Keratinocyte (primary cell): ENCODE measurements around the gene TGM5. TPM values are rescaled to one million over a fixed set of nuclear protein-coding genes. Genes with fewer than 3 reads are reported as not detected.

ENCODE experiments used
- DNase-seq: peaks from one replicate; pipeline ENCODE4 v3.0.0-alpha.2; 2011; ENCODE audit warnings: low read depth, missing footprints, low spot score
- FAIRE-seq: peaks from 2 replicates; lab custom pipeline; 2011; peaks lifted over from hg19 to GRCh38; lab: Jason Lieb, UNC
- H2AFZ ChIP-seq: 2 replicates; pipeline ENCODE4 v1.6.0; 2012; ENCODE audit warnings: low read length, control low read depth, inconsistent platforms; ENCODE audit not compliant: control insufficient read depth
- H3K27ac ChIP-seq: 2 replicates; pipeline ENCODE4 v1.5.1; 2011; ENCODE audit warnings: low read length; ENCODE audit not compliant: control insufficient read depth, insufficient read depth
- H3K27me3 ChIP-seq: 3 replicates; pipeline ENCODE4 v1.6.0; 2011; ENCODE audit warnings: low read length; ENCODE audit not compliant: control insufficient read depth, insufficient read depth; ENCODE audit errors: extremely low read depth
- H3K36me3 ChIP-seq, 2 experiments: 2 replicates in 1 of 2; 3 replicates in 1 of 2; pipeline ENCODE4 v1.5.1; 2011; ENCODE audit warnings: low read length in 2 of 2, mild to moderate bottlenecking in 1 of 2; ENCODE audit not compliant: control insufficient read depth in 2 of 2, insufficient read depth in 2 of 2; ENCODE audit errors: extremely low read depth in 1 of 2
- H3K4me1 ChIP-seq: 3 replicates; pipeline ENCODE4 v1.5.1; 2011; ENCODE audit warnings: low read length; ENCODE audit not compliant: control insufficient read depth, insufficient read depth; ENCODE audit errors: extremely low read depth
- H3K4me2 ChIP-seq: 3 replicates; pipeline ENCODE4 v1.6.0; 2011; ENCODE audit warnings: low read depth, low read length; ENCODE audit not compliant: control insufficient read depth, insufficient read depth; ENCODE audit errors: extremely low read depth
- H3K4me3 ChIP-seq, 3 experiments: fragments of 200-600 bp in 1 of 3; sonication (generic) in 1 of 3; 2 replicates in 2 of 3; 3 replicates in 1 of 3; pipeline ENCODE4 v1.5.1; 2011 to 2016; ENCODE audit warnings: low read length in 3 of 3, mild to moderate bottlenecking in 3 of 3, control low read depth in 2 of 3, inconsistent platforms in 1 of 3, low read depth in 1 of 3, mixed read lengths in 1 of 3, mixed run types in 1 of 3, moderate library complexity in 1 of 3; ENCODE audit not compliant: control insufficient read depth in 2 of 3, insufficient read depth in 2 of 3; ENCODE audit errors: extremely low read depth in 1 of 3
- H3K79me2 ChIP-seq: 2 replicates; pipeline ENCODE4 v1.6.0; 2012; ENCODE audit warnings: low read length; ENCODE audit not compliant: control insufficient read depth, insufficient read depth
- H3K9ac ChIP-seq: 3 replicates; pipeline ENCODE4 v1.6.0; 2011; ENCODE audit warnings: low read length; ENCODE audit not compliant: control insufficient read depth, insufficient read depth; ENCODE audit errors: extremely low read depth
- H3K9me1 ChIP-seq: 3 replicates; pipeline ENCODE4 v1.6.0; 2011; ENCODE audit warnings: low read length; ENCODE audit not compliant: control insufficient read depth, insufficient read depth; ENCODE audit errors: extremely low read depth
- H3K9me3 ChIP-seq: 2 replicates; pipeline ENCODE4 v1.5.1; 2012; ENCODE audit warnings: low read depth, low read length; ENCODE audit not compliant: control insufficient read depth
- H4K20me1 ChIP-seq: 3 replicates; pipeline ENCODE4 v1.6.0; 2011; ENCODE audit warnings: low read length; ENCODE audit not compliant: control insufficient read depth, insufficient read depth; ENCODE audit errors: extremely low read depth
- CTCF ChIP-seq, 3 experiments: IDR thresholded peaks in 1 of 3; conservative IDR thresholded peaks in 1 of 3; optimal IDR thresholded peaks in 1 of 3; 2 replicates in 2 of 3; 3 replicates in 1 of 3; pipeline versions ENCODE3 to v1.5.1; 2011; ENCODE audit warnings: low read length in 3 of 3, mild to moderate bottlenecking in 3 of 3, moderate library complexity in 2 of 3, control low read depth in 1 of 3, inconsistent platforms in 1 of 3; ENCODE audit not compliant: insufficient read depth in 2 of 3; ENCODE audit errors: extremely low read depth in 1 of 3
- EZH2 ChIP-seq: IDR thresholded peaks from one replicate; pipeline ENCODE4 v1.6.1; 2012; ENCODE audit warnings: inconsistent platforms, mild to moderate bottlenecking, low read length, moderate library complexity
- dilution Hi-C: fragments of 300-500 bp; cut with MboI; formaldehyde crosslinking; loops from one replicate; pipeline ENCODE4 v1.7.0; 2020; ENCODE audit warnings: low sequenced_read_pairs; ENCODE audit not compliant: extremely low pct_ligation_motif_present
- polyA plus RNA-seq, 5 experiments: library from polyadenylated mRNA; depleted of rRNA in 3 of 5; stranded (reverse) in 3 of 5; stranded (forward) in 1 of 5; unstranded in 1 of 5; fragments of >200 nt; gene quantifications; 1 replicate in 1 of 5; 2 replicates in 3 of 5; 3 replicates in 1 of 5; pipeline versions ENCODE4 v1.2.1 to v1.2.3, GENCODE V29; 2011 to 2012; ENCODE audit warnings: missing spikeins in 2 of 5, low read depth in 1 of 5, low replicate concordance in 1 of 5

TGM5 gene
- polyA plus RNA-seq, 1 donor (not counting 4 experiments of a cell fraction or from before 2014, with no cell fraction given) = not detected

GRCh38 chr15:43270676-43271306 is 4.1 kb upstream of the TGM5 start:
- H3K9me1 ChIP-seq = no peaks in the 10 kb centered on the region
- H3K27me3 ChIP-seq = peaks cover 23% of the 10 kb centered on the region
- H3K36me3 ChIP-seq = no peaks in the 10 kb centered on the region
- DNase-seq = no peak
- H4K20me1 ChIP-seq = no peaks in the 10 kb centered on the region
- H3K4me2 ChIP-seq = no peak overlapping the region
- H3K4me3 ChIP-seq = no peak overlapping the region
- H3K79me2 ChIP-seq = no peaks in the 10 kb centered on the region
- no peaks in the 10 kb centered on the region for H3K9me3 ChIP-seq
- dilution Hi-C loops = no loop called here
- H3K4me1 ChIP-seq = peaks cover 3% of the 10 kb centered on the region
- FAIRE-seq = no peak
- no peak overlapping the region for H2AFZ ChIP-seq
- TF ChIP-seq EZH2 = no peak
- no peak for TF ChIP-seq CTCF (optimal IDR thresholded peaks at IDR 0.05 in 1 of 3, IDR thresholded peaks at IDR 0.05 in 1 of 3, conservative IDR thresholded peaks at IDR 0.05 in 1 of 3; ENCODE audit: extremely low read depth in 1 of 3, insufficient read depth in 2 of 3, low read length in 3 of 3)
- H3K9ac ChIP-seq = no peak overlapping the region
- H3K27ac ChIP-seq = no peak overlapping the region

- DNase-seq (no peak), FAIRE-seq (no peak)
- H3K27ac ChIP-seq = no peak overlapping the region
- no peaks in the 10 kb centered on the region for H3K36me3 ChIP-seq
- no peaks in the 10 kb centered on the region for H3K79me2 ChIP-seq
- H4K20me1 ChIP-seq = no peaks in the 10 kb centered on the region
- TF ChIP-seq EZH2 = no peak
- TF ChIP-seq CTCF (optimal IDR thresholded peaks at IDR 0.05 in 1 of 3, IDR thresholded peaks at IDR 0.05 in 1 of 3, conservative IDR thresholded peaks at IDR 0.05 in 1 of 3; ENCODE audit: extremely low read depth in 1 of 3, insufficient read depth in 2 of 3, low read length in 3 of 3) = no peak
- H3K27me3 ChIP-seq = peaks cover 23% of the 10 kb centered on the region
- H3K4me2 ChIP-seq = no peak overlapping the region
- no peaks in the 10 kb centered on the region for H3K9me1 ChIP-seq
- H3K4me3 ChIP-seq = no peak overlapping the region
- dilution Hi-C loops = no loop called here
- no peak overlapping the region for H3K9ac ChIP-seq
- H3K9me3 ChIP-seq = no peaks in the 10 kb centered on the region
- no peak overlapping the region for H2AFZ ChIP-seq
- H3K4me1 ChIP-seq = peaks cover 3% of the 10 kb centered on the region
These were observed 3.5 kb upstream of the TGM5 start for GRCh38 chr15:43270113-43270665.
